Left ventricle myocardium inferior (tissue), 1 donor: ENCODE measurements around the gene GABRA5. TPM values are rescaled to one million over a fixed set of nuclear protein-coding genes. Genes with fewer than 3 reads are reported as not detected.
A peak's percentile ranks its signal among the peaks of the same experiment; 100 is the strongest.

ENCODE experiments used
- DNase-seq: peaks from one replicate; pipeline ENCODE4 v3.0.0-alpha.2; 2020
- H3K27ac ChIP-seq: fragments of 200-600 bp; replicated peaks from 2 replicates; pipeline ENCODE4 v1.8.0; 2021
- H3K27me3 ChIP-seq: fragments of 200-600 bp; 2 replicates; pipeline ENCODE4 v1.8.0; 2021; ENCODE audit warnings: low read depth
- H3K36me3 ChIP-seq: fragments of 200-600 bp; 2 replicates; pipeline ENCODE4 v1.8.0; 2021
- H3K4me1 ChIP-seq: fragments of 200-600 bp; 2 replicates; pipeline ENCODE4 v1.8.0; 2021
- H3K4me3 ChIP-seq: fragments of 200-600 bp; 2 replicates; pipeline ENCODE4 v1.8.0; 2021; ENCODE audit warnings: mild to moderate bottlenecking, moderate library complexity
- H3K9me3 ChIP-seq: fragments of 200-600 bp; replicated peaks from 2 replicates; pipeline ENCODE4 v1.8.0; 2021
- CTCF ChIP-seq: fragments of 200-600 bp; IDR thresholded peaks from 2 replicates; pipeline ENCODE4 v1.8.0; 2021; ENCODE audit warnings: antibody characterized with exemption, mild to moderate bottlenecking, borderline replicate concordance
- intact Hi-C: fragments of 100-400 bp; cut with micrococcal nuclease; formaldehyde crosslinking; loops from one replicate; pipeline ENCODE4 v1.11.0; 2022
- total RNA-seq: library from RNA; stranded (reverse); fragmentation: NEBNext Ultra II Directional; extraction: Animal tissue kit (Norgen Biotek cat#: 25700); gene quantifications from one replicate; pipeline ENCODE4 v1.2.1, GENCODE V29; 2021
- donor health status: DM: no; HTN: yes; CAD: no; lungs with severe emphysema.

The GABRA5 gene
- total RNA-seq, 1 donor from 2014 or later: not detected

- Histone ChIP-seq H3K27ac (no peak overlapping the region), H3K27me3 (peaks cover 80% of the 10 kb centered on the region), H3K4me1 (peaks cover 14% of the 10 kb centered on the region), H3K36me3 (no peaks in the 10 kb centered on the region), H3K9me3 (no peaks in the 10 kb centered on the region), H3K4me3 (no peak overlapping the region)
- TF ChIP-seq CTCF: no peak
- intact Hi-C loops: no loop called here
- no peak for DNase-seq
Observed at GRCh38 chr15:26870346-26870745, 3.5 kb downstream of the GABRA5 start.

- no peak overlapping the region for H3K27ac ChIP-seq
- TF ChIP-seq CTCF: no peak
- no peak overlapping the region for H3K4me3 ChIP-seq
- DNase-seq: no peak
- H3K36me3 ChIP-seq: no peaks in the 10 kb centered on the region
- H3K27me3 ChIP-seq: peaks cover 78% of the 10 kb centered on the region
- H3K9me3 ChIP-seq: no peaks in the 10 kb centered on the region
- peaks cover 12% of the 10 kb centered on the region for H3K4me1 ChIP-seq
- intact Hi-C loops: no loop called here
Observed at GRCh38 chr15:26872206-26872605, 5.3 kb downstream of the GABRA5 start.

- Histone ChIP-seq H3K9me3 (no peaks in the 10 kb centered on the region), H3K4me3 (no peak overlapping the region), H3K36me3 (no peaks in the 10 kb centered on the region), H3K4me1 (peaks cover 4% of the 10 kb centered on the region), H3K27me3 (peaks cover 72% of the 10 kb centered on the region), H3K27ac (no peak overlapping the region)
- peak; percentile 42 for DNase-seq
- intact Hi-C loops: no loop called here
- TF ChIP-seq CTCF: no peak
Observed at GRCh38 chr15:26873846-26874245, 7.0 kb downstream of the GABRA5 start.

- TF ChIP-seq CTCF: no peak
- intact Hi-C loops: no loop called here
- H3K4me3 ChIP-seq: no peak overlapping the region
- no peak overlapping the region for H3K27ac ChIP-seq
- no peaks in the 10 kb centered on the region for H3K9me3 ChIP-seq
- DNase-seq: no peak
- H3K36me3 ChIP-seq: no peaks in the 10 kb centered on the region
- peaks cover 64% of the 10 kb centered on the region for H3K27me3 ChIP-seq
- H3K4me1 ChIP-seq: peaks cover 4% of the 10 kb centered on the region
Observed at GRCh38 chr15:26874774-26875475, 8.1 kb downstream of the GABRA5 start.

- no peak overlapping the region for H3K27ac ChIP-seq
- H3K4me1 ChIP-seq: peaks cover 4% of the 10 kb centered on the region
- intact Hi-C loops: no loop called here
- H3K36me3 ChIP-seq: no peaks in the 10 kb centered on the region
- H3K27me3 ChIP-seq: peaks cover 64% of the 10 kb centered on the region
- DNase-seq: no peak
- H3K4me3 ChIP-seq: no peak overlapping the region
- H3K9me3 ChIP-seq: no peaks in the 10 kb centered on the region
- TF ChIP-seq CTCF: no peak
Observed at GRCh38 chr15:26875476-26875850, 8.6 kb downstream of the GABRA5 start.
